CD4-positive, alpha-beta T cell treated with Interleukin-15 for 1 hour (primary cell): ENCODE data around the gene TAX1BP1.

Source experiments
- DNase-seq: peaks from one replicate; pipeline ENCODE4 v3.0.0-alpha.2; 2020

Gene TAX1BP1

GRCh38 chr7:27782849-27783248 is 42.9 kb downstream of the TAX1BP1 start:
- no peak for DNase-seq

- no peak for DNase-seq
Observed at GRCh38 chr7:27784399-27785053, 44.6 kb downstream of the TAX1BP1 start.

- no peak for DNase-seq
Observed at GRCh38 chr7:27788437-27788836, 48.5 kb downstream of the TAX1BP1 start.

- DNase-seq = no peak
Observed at GRCh38 chr7:27793780-27794179, 53.8 kb downstream of the TAX1BP1 start.

- DNase-seq = no peak
Observed at GRCh38 chr7:27795977-27796376, 56.0 kb downstream of the TAX1BP1 start.

- no peak for DNase-seq
Observed at GRCh38 chr7:27799212-27799611, 59.2 kb downstream of the TAX1BP1 start.

- no peak for DNase-seq
Observed at GRCh38 chr7:27802999-27803398, 63.0 kb downstream of the TAX1BP1 start.

GRCh38 chr7:27804139-27804538 is 64.2 kb downstream of the TAX1BP1 start:
- no peak for DNase-seq

GRCh38 chr7:27808626-27809025 is 68.7 kb downstream of the TAX1BP1 start:
- no peak for DNase-seq

GRCh38 chr7:27810186-27810585 is 70.2 kb downstream of the TAX1BP1 start:
- DNase-seq = no peak

GRCh38 chr7:27812706-27813105 is 72.7 kb downstream of the TAX1BP1 start:
- no peak for DNase-seq

- no peak for DNase-seq
Observed at GRCh38 chr7:27822245-27822644, 82.3 kb downstream of the TAX1BP1 start.

- no peak for DNase-seq
Observed at GRCh38 chr7:27825891-27826290, 85.9 kb downstream of the TAX1BP1 start.

- no peak for DNase-seq
Observed at GRCh38 chr7:27826357-27826756, 86.4 kb downstream of the TAX1BP1 start.

- DNase-seq = no peak
Observed at GRCh38 chr7:27834179-27834921, 94.4 kb downstream of the TAX1BP1 start.

GRCh38 chr7:27835376-27835775 is 95.4 kb downstream of the TAX1BP1 start:
- no peak for DNase-seq

- no peak for DNase-seq
Observed at GRCh38 chr7:27836536-27836935, 96.6 kb downstream of the TAX1BP1 start.

- no peak for DNase-seq
Observed at GRCh38 chr7:27839099-27839498, 99.1 kb downstream of the TAX1BP1 start.

GRCh38 chr7:27840313-27840712 is 100.4 kb downstream of the TAX1BP1 start:
- DNase-seq = no peak

GRCh38 chr7:27840760-27841364 is 100.9 kb downstream of the TAX1BP1 start:
- no peak for DNase-seq

GRCh38 chr7:27842094-27842692 is 102.2 kb downstream of the TAX1BP1 start:
- DNase-seq = no peak

GRCh38 chr7:27842851-27843250 is 102.9 kb downstream of the TAX1BP1 start:
- no peak for DNase-seq

- no peak for DNase-seq
Observed at GRCh38 chr7:27843584-27844305, 103.8 kb downstream of the TAX1BP1 start.
